Endothelial cell (in vitro differentiated cells): ENCODE measurements around the gene ODAD3. TPM values are rescaled to one million over a fixed set of nuclear protein-coding genes. Genes with fewer than 3 reads are reported as not detected.
A peak's percentile ranks its signal among the peaks of the same experiment; 100 is the strongest.

ENCODE experiments used
- DNase-seq: peaks from one replicate; pipeline ENCODE4 v3.0.0; 2021; ENCODE audit warnings: low spot score
- H3K27ac Mint-ChIP-seq: one replicate; pipeline ENCODE4 v1.8.0; 2021; ENCODE audit warnings: mixed read lengths, inconsistent platforms; ENCODE audit not compliant: unreplicated experiment
- H3K27me3 Mint-ChIP-seq: one replicate; pipeline ENCODE4 v1.8.0; 2021; ENCODE audit warnings: mild to moderate bottlenecking, moderate library complexity, mixed read lengths, inconsistent platforms; ENCODE audit not compliant: unreplicated experiment
- H3K36me3 Mint-ChIP-seq: one replicate; pipeline ENCODE4 v1.8.0; 2021; ENCODE audit warnings: mild to moderate bottlenecking, low read depth, mixed read lengths, inconsistent platforms; ENCODE audit not compliant: unreplicated experiment
- H3K4me1 Mint-ChIP-seq: one replicate; pipeline ENCODE4 v1.8.0; 2021; ENCODE audit warnings: mild to moderate bottlenecking, mixed read lengths, inconsistent platforms; ENCODE audit not compliant: unreplicated experiment
- H3K4me3 Mint-ChIP-seq: one replicate; pipeline ENCODE4 v1.8.0; 2021; ENCODE audit warnings: mild to moderate bottlenecking, mixed read lengths, inconsistent platforms; ENCODE audit not compliant: unreplicated experiment
- H3K9me3 Mint-ChIP-seq: one replicate; pipeline ENCODE4 v1.8.0; 2021; ENCODE audit warnings: mixed read lengths, inconsistent platforms; ENCODE audit not compliant: unreplicated experiment
- total RNA-seq: library from RNA; stranded (reverse); fragmentation: NEBNext Ultra II Directional; extraction: Animal tissue kit (Norgen Biotek cat#: 25700); gene quantifications from one replicate; pipeline ENCODE4 v1.2.1, GENCODE V29; 2021; ENCODE audit not compliant: unreplicated experiment
- TF ChIP-seq, protein P1 (sequence below): fragments of 200-600 bp; sonication (generic); IDR thresholded peaks from one replicate; pipeline ENCODE4 v1.5.0; 2021; ENCODE audit warnings: antibody characterized with exemption; ENCODE audit not compliant: unreplicated experiment

Gene ODAD3
- total RNA-seq, 1 donor from 2014 or later, result 0.64 TPM

DNA sequence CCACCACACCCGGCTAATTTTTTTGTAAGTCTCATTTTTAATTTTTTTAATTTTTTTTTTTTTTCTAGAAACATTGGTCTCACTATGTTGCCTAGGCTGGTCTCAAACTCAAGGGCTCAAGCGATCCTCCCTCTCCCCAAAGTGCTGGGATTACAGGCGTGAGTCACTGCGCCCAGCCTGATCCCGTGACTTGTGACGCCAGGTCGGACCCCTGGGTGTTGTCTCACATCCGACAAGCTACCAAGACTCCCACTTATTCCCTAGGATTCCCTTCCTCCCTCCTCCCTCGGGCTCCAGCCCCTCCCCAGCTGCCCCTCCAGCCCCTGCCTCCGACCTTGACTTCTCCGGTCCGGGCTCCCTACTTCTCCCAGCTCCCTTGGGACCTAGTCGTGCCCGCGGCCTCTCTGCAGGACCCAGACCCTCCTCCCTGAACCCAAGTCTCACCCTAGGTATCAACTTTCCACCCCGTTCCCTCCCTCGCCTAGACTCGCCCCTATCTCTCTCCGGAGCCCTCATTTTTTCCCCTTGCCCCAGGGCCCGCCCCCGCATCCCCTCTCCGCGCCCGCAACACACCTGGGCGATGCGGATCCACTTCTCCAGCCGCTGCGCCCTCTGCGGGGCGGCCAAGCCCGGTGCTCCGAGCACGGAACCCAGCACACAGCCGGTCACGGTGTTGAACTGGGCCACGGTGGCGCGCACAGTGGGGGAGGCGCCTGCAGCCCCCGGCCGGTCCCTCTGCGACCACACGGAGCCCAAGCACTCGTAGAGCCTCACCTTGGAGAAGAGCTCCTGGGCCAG, 28.9 kb downstream of the ODAD3 start:
- H3K36me3 Mint-ChIP-seq, result no peaks in the 10 kb centered on the region
- DNase-seq, result peak; percentile 29
- H3K27me3 Mint-ChIP-seq, result peaks cover 1% of the 10 kb centered on the region
- TF ChIP-seq, protein P1, sequence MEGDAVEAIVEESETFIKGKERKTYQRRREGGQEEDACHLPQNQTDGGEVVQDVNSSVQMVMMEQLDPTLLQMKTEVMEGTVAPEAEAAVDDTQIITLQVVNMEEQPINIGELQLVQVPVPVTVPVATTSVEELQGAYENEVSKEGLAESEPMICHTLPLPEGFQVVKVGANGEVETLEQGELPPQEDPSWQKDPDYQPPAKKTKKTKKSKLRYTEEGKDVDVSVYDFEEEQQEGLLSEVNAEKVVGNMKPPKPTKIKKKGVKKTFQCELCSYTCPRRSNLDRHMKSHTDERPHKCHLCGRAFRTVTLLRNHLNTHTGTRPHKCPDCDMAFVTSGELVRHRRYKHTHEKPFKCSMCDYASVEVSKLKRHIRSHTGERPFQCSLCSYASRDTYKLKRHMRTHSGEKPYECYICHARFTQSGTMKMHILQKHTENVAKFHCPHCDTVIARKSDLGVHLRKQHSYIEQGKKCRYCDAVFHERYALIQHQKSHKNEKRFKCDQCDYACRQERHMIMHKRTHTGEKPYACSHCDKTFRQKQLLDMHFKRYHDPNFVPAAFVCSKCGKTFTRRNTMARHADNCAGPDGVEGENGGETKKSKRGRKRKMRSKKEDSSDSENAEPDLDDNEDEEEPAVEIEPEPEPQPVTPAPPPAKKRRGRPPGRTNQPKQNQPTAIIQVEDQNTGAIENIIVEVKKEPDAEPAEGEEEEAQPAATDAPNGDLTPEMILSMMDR, result no peak
- H3K27ac Mint-ChIP-seq, result no peak overlapping the region
- H3K4me1 Mint-ChIP-seq, result no peaks in the 10 kb centered on the region
- no peaks in the 10 kb centered on the region for H3K9me3 Mint-ChIP-seq
- no peak overlapping the region for H3K4me3 Mint-ChIP-seq

DNA sequence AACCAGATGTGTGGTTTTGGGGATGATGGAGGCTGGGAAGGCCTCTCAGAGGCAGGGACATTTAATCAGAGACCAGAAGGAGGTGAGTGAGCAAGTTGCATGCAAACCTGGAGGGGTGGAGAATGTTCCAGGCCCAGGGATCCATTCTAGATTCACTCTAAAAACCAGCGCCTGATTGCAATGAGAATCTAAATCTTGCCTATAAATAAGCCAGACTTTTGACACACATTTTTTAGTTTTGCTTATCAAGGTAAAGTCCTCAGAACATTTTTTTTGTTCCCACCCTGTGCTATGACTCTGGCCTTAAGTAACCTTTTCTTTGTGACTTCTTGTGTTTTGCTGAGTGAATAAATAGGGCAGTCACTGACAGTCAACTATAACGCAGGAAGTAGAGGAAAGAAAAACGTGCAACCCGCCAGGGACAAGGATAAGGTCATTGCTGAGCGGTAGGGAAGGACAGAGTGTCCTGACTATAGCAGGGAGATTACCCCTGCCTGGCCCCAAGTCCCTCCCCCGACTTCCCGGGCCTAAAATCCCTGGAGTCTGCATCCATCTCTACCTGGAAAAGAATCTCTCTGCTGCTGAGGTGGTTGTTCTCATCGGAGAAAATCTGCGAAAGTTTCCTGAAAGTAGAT, 30.2 kb downstream of the ODAD3 start:
- no peak for DNase-seq
- TF ChIP-seq, protein P1, result no peak
- Mint-ChIP-seq H3K9me3 (no peaks in the 10 kb centered on the region), H3K27me3 (peaks cover 1% of the 10 kb centered on the region), H3K27ac (no peak overlapping the region), H3K4me1 (no peaks in the 10 kb centered on the region), H3K36me3 (no peaks in the 10 kb centered on the region), H3K4me3 (peak overlapping the region; percentile 42)

DNA sequence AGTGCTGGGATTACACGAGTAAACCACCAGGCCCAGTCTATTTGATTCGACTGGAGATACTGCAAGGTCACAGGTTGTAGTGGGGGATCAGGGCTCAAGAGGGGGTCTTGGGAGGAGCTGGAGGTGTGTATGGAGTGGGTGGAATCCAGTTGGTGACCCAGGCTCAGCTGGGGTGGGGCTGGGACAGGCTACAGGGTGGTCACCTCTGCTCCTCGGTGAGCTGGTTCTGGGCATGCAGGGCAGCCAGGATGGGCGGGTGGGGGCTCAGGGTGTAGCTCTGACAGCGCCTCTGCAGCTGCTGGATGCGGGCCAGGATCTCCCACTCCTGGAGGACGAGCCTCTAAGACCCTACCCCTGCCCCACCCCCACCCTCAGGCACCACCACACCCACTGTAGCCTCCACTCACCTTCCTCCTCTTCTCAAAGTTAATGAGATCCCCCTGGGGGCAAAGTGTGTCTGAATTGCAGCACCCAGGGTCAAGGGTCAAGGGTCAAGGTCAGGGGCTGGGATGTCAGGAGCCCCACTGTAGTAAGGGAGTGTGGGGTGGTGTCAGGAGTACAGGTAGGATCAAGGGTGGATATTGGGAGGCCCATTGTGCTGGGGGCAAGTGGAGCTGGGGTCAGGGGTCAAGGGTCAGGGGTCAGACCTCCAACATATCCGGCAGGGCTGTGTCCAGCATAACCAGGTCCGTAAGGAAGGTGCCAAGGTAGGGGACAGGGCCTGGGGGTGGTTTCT, 32.9 kb downstream of the ODAD3 start:
- no peak overlapping the region for H3K4me3 Mint-ChIP-seq
- no peak for DNase-seq
- TF ChIP-seq, protein P1, result no peak
- no peaks in the 10 kb centered on the region for H3K36me3 Mint-ChIP-seq
- no peaks in the 10 kb centered on the region for H3K4me1 Mint-ChIP-seq
- no peaks in the 10 kb centered on the region for H3K9me3 Mint-ChIP-seq
- peaks cover 1% of the 10 kb centered on the region for H3K27me3 Mint-ChIP-seq
- no peak overlapping the region for H3K27ac Mint-ChIP-seq

DNA sequence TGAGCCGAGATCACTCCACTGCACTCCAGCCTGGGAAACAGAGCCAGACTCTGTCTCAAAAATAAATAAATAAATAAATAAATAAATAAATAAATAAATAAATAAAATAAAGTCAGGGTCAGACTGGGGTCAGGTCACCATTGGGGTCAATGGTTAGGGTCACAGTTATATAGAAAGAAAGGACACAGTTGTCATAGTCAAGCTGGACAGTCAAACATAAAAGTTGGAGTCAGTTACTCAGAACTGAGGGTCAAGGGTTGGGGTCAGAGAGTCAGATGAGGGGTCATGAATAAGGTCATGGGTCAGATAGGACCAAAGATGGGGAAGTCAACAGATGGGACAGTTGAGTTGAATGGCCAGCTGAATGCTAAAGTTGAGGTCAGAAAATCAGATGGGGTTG, 34.1 kb downstream of the ODAD3 start:
- Mint-ChIP-seq H3K27ac (peak overlapping the region; percentile 21), H3K9me3 (no peaks in the 10 kb centered on the region), H3K4me3 (peak overlapping the region; percentile 21), H3K4me1 (no peaks in the 10 kb centered on the region), H3K36me3 (no peaks in the 10 kb centered on the region), H3K27me3 (peaks cover 1% of the 10 kb centered on the region)
- no peak for DNase-seq
- TF ChIP-seq, protein P1, result no peak
